NCI-H524 treated with DMSO at 0.1 percent for 48 hours (cell line): ENCODE results near the gene RSBN1L.
"Not testable (repeated sequence)": the region's sequence is repeated elsewhere in the genome, so short reads cannot be mapped to it uniquely, and the experiment has no call there.

Source experiments
- DNase-seq: peaks from one replicate; lab custom pipeline; 2025; lab: John Stamatoyannopoulos, UW

RSBN1L gene

DNA sequence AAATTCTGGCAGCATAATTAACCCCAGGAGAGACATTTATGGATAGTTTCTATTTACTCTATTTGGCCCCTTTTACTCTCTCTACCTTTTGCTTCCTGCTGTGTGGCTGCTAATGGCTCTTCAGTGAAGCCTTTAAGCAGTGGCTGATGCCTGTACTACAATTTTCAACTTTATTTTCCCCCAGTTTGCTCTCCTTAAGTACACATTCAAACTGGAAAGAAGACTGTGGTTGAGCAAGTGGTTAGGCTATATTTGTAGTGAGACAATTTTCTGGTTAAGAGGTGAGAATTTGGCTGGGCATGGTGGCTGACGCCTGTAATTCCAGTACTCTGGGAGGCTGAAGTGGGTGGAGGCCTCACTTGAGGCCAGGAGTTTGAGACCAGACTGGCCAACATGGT is 8.5 kb upstream of the RSBN1L start:
- no peak for DNase-seq

DNA sequence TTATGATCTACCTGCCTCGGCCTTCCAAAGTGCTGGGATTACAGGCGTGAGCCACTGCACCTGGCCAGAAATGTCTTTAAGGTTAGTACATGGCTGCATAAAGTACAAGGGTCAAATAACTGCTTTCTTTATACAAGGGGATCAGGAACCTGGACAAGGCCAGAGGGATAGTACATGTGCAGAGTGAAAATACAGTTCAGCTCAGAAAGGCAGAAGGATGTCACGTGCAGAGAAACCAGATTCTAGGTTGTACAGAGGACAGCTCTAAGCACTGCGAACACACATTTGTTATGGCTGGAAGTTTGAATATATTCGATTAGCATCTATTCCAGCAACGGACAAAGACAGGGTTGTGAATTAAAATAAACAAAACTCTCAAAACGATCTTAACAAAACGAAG is 6.0 kb upstream of the RSBN1L start:
- DNase-seq = no peak

DNA sequence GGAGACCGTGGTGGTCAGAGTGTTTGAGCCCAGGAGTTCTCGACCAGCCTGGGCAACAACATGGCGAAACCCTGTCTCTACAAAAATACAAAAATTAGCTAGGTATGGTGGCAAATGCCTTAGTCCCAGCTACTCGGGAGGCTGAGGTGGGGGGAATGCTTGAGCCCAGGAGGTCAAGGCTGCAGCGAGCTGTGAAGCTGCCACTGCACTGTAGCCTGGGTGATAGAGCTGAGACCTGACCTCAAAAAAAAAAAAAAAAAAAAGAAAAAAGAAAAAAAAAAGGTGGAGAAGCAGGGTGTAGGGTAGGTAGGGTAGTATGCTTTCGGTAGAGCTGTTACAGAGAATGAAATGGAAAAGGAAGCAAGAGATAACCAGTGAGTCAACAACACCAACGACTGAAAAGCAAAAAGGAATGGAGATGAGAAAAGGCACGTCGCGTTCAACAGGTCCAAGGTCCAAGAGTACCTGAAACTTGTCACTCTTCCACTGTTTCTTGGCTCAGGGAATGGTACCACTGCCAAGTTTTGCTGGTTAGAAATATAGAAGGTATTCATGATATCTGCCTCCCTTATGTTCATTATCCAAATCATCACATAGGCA is 4.3 kb upstream of the RSBN1L start:
- no peak for DNase-seq

DNA sequence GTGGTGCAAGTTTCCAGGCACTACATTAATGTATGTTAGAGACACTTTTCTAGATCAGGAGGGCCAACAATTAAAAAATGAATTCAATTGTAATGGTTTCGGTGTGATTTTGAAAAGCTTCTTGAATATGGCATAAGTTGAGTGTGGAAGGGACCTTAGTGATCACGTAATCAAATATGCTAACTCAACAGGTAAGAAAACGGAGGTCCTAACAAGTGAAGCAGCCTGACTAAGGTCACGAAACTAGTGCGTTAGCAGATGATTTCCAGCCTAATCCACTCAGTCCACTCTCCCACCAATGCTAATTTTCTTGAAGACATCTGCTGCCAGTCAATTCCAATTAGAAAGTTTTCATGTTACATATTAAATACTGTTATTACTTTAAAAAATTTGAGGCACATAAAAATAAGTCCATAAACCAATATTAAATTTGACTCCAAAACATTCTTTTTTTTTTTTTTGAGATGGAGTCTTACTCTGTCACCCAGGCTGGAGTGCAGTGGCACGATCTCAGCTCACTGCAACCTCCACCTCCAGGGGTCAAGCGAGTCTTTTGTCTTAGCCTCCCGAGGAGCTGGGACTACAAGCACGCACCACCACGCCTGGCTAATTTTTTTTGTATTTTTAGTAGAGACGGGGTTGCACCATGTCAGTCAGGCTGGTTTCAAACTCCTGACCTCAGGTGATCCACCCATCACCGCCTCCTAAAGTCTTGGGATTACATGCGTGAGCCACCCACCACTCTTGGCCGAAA is 2.3 kb upstream of the RSBN1L start:
- DNase-seq = no peak

DNA sequence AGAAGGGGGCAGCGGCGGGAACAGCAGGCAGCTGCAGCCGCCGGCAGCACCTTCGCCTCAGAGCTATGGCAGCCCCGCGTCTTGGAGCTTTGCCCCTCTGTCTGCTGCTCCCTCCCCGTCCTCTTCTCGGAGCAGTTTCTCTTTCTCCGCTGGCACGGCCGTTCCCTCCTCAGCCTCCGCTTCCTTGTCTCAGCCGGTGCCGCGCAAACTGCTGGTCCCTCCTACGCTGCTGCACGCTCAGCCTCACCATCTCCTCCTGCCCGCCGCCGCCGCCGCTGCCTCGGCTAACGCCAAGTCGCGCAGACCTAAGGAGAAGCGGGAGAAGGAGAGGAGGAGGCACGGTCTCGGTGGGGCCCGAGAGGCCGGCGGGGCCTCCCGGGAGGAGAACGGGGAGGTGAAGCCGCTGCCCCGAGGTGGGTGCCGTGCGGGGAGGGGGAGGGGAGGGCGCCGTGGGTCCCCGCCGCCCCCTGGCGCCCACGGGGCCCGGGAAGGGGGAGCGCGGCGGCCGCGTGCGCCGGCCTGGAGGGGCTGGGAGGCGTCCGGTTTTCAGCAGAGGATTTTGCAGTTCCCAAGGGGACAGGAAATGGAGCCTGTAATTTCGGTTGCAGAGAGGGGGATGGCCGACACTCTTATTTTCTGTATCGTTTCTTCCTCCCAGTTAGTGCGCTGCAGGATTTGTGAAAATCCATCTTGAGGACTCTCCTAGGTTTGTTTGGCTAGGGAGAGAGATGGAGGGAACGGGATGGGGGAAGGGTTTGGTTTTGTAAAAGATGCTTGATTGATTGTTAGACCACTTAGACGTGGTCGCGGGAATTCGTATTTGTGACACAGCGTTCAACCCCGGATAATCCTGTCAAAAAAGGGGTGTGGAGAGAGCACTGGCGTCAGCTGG is 630 bp downstream of the RSBN1L start:
- DNase-seq = peak; percentile 63

DNA sequence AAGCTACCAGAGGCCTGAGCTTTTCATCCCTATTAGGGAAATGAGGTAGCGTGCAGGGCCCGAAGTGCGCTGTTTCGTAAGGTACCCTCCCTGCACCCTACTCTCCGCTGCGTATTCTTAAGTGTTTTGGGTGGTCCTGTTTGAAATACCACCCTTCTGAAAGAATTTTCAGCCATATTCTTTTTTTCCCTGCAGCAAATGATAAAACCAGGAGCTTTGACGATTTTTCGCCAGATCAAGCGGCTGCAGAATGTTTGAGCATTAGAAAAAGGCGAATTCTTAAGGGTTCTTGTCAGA is 1.2 kb downstream of the RSBN1L start:
- no peak for DNase-seq

DNA sequence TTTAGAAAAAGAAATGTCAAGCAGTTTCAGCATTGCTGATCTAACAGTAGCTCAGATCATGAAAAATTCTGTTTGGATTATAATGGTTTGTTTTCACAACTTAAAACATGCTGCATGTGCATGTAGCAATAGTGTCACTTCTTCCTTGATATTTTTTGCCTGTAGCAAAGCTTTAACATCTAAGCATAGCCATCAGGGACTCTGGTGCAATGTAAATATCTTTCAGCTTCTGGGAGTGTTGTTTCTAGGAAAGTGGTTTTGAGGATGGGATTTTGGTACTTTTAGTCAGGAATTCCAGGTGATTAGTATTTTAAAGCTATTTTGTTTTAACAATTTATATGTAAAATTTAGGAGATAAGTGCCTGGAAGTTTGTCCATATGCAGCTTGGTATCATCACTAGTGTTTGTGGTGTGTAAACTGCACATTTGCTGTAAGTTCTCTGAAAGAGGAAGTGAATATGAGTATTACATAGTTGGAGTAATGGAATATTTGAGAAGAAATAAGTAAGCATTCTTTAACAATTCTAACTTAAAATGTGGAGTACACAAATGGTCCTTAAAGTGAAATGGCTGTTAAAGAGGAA is 1.9 kb downstream of the RSBN1L start:
- DNase-seq = no peak

DNA sequence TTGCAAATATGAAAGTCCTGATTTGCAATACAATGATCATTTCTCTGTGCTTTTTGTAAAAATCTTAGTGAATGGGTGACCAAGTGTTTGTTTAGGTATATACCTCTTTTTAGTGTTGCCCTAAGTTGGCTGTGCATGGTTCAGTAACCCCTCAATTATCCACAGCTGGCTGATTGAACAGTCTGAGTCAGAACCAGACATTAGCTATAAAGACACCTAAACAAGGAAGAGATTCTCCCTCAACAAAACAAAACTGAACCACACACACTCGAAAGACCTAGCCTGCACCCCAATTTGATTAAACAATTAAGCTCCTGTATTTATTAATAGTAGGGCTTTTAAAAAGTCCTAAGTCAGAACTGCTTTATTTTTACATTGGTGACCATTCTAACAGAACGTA is 2.8 kb downstream of the RSBN1L start:
- DNase-seq = no peak

DNA sequence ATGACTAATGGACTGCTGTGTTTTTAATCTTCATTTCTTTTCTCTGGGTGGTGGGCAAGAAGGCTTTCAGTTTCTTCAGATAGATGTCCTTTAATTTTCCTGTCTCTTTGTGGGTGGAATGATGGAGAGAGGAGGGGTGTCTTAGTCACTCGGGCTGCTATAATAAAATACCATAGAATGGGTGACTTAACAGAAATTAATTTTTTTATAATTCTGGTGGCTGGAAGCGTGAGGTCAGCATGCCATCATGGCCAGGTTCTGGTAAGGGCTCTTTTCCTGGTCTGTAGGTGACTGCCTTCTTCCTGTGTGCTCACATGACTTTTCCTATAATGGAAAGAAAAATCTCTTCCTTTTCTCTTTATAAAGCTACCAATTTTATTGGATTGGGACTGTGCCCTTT is 6.3 kb downstream of the RSBN1L start:
- no peak for DNase-seq

DNA sequence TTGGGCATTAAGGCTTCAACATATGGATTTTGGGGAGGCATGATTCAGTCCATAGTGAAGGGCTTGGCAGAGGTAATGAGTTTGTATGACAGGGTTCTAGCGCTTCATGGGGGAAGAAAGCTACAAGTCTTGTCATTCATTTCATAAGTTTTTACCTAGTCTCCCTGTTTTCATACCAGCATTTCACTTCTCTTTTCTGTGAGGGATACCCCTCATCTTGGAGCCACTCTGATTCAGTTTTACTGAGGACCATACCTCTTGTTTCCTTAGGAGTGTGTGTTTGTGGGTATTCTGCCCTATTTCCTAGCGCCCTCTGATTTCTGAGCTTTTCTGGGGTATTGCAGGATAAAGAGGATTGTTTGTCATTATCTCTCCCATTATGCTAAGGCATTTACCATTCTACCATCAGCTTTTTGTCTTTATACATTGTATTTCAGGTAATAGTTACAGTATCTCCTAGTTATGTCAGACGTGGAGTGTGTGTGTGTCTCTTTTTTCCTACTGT is 6.8 kb downstream of the RSBN1L start:
- no peak for DNase-seq

DNA sequence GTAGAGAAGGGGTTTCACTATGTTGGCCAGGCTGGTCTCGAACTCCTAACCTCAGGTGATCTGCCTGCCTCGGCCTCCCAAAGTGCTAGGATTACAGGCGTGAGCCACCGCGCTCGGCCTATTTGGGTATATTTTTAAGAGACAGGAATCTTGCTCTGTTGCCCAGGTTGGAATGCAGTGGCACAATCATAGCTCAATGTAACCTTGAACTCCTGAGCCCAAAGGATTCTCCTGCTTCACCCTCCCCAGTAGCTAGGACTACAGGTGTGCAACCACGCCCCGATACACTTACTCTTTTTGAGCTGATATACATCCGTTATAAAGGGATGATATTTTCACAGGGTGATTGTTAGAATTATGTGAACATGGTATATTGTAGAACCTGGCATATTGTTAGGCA is 7.4 kb downstream of the RSBN1L start:
- not testable (repeated sequence) for DNase-seq

DNA sequence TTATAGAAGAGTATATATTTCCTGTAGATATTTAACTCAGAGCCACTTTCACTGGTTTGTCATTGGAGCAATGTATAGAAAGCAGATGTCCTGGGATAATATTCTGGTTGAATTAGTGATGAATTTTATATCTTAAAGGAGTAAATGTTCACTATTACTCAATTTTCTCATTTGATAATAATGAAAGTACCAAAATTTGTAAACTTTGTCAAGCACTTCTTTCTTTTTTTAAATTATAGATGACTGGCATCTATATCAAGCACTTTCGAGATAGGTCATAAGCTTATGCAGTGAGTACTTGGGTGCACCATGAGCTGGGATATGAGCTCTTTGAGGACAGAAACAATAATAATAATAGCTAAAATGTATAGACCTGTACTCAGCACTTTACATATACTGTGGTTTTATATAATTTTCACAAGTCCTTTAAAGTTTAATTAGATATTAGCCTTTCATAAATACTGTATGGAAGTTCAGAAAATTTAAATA is 11.3 kb downstream of the RSBN1L start:
- no peak for DNase-seq

DNA sequence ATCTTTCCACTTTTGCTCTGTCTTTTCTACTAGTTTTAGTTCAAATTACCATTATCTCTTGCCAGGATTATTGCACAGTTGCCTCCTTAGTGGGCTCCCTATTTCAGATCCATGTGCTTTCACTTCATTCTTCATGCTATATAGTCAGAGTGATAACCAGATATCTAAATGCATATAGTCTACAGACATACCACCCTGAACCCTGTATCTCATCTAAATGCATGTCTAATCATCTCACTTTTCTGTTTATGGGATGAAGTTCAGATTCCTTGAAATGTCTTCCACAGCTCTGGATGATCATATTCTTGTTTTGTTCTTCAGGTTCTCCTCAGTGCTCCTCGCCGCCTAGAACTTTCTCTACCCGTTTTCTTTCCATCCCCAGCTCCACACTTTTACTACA is 13.8 kb downstream of the RSBN1L start:
- DNase-seq = no peak

DNA sequence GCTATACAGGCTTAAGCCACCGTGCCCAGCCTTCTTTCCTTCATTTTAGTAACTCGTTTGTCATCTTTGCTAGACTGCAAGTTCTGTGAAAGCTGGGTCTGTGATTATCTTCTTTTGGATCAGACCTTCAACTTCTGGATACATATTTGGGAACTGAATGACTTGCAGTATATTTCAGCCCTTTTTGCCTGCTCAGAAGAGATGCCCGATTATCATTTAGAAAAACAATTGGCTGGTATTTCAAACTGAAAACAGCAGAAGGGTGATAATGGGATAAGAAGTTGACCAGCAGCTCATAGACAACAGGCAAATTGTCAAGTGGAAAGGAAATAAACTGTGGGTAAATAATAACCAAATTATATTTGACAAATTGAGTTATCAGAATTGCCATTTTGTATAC is 14.6 kb downstream of the RSBN1L start:
- DNase-seq = no peak

DNA sequence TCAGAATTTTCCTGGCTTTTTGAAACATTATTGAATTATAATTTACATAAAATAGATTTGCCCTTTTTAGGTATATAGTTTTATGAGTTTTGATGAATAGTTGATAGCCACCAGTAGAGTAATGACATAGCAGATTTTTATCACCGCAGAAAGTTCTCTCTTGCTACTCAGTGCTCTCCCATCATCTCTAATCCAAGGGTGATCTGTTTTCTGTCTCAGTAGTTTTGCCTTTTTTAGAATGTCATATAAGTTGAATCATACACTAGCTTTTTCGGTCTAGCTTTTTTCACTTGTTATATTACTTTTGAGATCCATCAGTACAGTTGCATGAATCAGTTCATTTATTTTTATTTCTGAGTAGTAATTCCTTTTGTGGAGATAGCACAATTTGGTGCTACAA is 17.9 kb downstream of the RSBN1L start:
- DNase-seq = no peak

DNA sequence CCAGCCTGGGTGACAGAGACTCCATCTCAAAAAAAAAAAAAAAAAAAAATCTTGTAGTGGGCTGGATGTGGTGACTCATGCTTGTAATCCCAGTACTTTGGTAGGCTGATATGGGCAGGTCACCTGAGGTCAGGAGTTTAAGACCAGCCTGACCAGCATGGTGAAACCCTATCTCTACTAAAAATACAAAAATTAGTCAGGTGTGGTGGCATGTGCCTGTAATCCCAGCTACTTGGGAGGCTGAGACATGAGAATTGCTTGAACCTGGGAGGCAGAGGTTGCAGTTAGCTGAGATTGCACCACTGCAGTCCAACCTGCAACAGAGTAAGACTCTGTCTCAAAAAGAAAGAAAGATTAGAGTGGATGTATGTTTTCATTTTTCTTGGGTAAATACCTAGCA is 18.7 kb downstream of the RSBN1L start:
- DNase-seq = not testable (repeated sequence)

DNA sequence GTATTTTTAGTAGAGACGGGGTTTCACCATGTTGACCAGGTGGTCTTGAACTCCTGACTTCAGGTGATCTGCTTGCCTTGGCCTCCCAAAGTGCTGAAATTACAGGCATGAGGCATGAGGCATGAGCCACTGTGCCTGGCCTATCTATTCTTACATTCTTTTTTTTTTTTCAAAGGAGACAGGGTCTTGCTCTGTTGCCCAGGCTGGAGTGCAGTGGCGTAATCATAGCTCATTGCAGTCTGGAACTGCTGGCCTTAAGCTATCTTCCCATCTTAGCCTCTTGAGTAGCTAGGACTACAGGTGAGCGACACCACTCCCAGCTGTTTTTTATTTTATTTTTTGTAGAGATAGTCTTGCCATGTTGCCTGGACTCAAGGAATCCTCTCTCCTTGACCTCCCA is 20.5 kb downstream of the RSBN1L start:
- DNase-seq = no peak

DNA sequence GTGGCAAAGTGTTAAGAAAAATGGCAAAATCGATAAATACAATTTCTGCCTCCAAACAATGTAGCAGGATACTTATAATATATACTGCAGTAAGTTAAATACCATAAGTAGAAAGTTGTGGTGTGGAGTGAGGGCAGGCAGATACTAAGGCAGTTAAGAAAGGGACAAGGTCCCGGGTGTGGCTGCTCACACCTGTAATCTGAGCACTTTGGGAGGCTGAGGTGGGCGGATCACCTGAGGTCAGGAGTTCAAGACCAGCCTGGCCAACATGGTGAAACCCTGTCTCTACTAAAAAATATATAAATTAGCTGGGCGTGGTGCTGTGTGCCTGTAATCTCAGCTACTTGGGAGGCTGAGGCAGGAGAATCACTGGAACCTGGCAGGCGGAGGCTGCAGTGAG is 21.3 kb downstream of the RSBN1L start:
- not testable (repeated sequence) for DNase-seq

DNA sequence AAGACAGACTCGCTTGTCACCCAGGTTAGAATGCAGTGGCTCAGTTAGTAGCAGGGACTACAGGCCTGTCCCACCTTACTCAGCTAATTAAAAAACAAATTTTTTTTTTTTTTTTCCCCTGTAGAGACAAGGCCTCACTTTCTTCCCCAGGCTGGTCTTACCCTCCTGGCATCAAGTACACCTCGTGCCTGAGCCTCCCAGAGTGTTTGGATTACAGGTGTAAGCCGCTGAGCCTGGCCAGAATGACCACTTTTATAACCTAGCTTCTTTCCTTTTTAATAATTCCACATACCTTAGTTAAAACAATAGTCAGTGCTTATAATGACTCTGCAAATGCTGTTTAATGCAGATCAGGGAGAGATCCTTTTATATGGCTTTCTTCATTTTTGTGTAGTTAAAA is 31.3 kb downstream of the RSBN1L start:
- DNase-seq = no peak

DNA sequence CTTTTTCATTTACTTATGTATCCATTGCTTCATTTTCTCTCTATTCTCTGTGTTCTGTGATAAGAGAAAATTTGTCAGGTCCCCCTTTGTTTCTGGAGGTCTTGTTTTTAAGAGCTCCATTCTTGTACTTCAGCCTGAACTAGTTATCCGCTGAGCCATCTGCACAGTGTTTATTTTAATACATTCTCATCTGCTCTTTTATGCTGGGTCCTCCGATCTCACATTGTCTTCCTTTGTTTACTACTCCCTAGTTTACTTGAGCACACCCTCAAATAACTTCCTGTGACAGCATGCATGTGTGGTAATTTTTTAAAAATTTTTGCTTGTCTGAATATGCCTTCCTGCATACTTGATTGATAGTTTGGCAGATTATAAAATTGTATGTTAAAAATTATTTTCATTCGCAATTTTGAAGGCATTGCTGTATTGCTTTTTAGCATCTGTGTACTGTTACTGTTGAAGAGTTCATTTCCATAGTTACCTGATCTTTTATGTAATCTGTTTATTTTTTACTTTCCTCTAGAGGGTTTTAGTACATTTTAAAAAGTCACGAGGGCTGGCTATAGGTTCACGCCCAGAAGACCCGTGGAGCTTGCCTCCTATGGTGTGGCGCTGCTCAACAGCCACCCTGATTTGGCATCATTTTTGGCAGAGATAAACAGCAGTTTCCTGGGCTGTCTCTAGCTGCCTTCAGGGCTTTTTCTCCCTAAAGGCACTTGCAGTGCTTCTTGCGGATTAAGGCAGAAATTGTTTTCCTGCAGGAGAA is 31.9 kb downstream of the RSBN1L start:
- DNase-seq = peak; percentile 65

DNA sequence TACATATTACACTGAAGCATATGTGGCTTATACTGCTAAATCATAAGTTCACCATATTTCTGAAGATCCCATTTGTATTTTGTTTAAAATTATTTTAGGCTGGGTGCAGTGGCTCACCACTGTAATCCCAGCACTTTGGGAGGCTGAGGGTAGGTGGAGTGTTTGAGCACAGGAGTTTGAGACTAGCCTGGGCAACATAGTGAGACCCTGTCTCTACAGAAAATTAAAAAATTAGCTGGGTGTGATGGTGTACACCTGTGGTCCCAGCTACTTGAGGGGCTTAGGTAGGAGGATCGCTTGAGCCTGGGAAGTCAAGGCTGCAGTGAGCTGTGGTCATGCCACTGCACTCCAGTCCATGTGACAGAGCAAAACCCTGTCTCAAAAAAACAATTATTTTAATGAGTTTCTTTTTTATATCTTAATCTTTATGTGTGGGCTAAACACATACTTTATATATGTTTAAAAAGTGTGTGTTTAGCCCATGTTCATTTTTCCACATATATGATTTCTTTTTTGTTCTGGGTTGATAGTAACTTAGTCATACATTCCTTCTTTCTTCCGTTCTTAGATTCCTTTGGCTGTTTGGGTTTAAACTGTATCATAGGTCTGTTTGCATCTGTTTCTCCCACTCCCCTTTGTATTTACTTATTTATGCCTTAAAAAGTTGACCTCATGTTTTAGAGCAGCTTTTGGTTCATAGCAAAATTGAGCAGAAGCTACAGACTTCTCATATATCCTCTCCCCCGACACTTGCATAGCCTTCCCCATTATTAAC is 33.5 kb downstream of the RSBN1L start:
- DNase-seq = no peak
